ENCODE measurements around the gene GLMN. TPM values are rescaled to one million over a fixed set of nuclear protein-coding genes. Genes with fewer than 3 reads are reported as not detected.

GLMN gene
- total and polyA plus RNA-seq, 11 donors: 3.0 to 11.0 (median 5.8) TPM

DNA sequence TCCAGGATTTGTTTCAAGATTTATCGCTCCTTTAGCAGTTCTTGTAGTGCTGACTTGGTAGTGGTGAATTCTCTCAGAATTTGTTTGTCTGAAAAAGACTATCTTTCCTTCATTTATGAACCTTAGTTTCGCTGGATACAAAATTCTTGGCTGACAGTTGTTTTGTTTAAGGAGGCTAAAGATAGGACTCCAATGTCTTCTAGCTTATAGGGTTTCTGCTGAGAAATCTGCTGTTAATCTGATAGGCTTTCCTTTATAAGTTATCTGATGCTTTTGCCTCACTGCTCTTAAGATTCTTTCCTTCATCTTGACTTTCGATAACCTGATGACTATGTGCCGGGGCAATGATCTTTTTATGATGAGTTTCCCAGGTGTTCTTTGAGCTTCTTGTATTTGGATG is 29.0 kb upstream of the GLMN start:
- TF ChIP-seq POLR2A (IDR thresholded peaks at IDR 0.05): no peak
- TF ChIP-seq, protein P1, sequence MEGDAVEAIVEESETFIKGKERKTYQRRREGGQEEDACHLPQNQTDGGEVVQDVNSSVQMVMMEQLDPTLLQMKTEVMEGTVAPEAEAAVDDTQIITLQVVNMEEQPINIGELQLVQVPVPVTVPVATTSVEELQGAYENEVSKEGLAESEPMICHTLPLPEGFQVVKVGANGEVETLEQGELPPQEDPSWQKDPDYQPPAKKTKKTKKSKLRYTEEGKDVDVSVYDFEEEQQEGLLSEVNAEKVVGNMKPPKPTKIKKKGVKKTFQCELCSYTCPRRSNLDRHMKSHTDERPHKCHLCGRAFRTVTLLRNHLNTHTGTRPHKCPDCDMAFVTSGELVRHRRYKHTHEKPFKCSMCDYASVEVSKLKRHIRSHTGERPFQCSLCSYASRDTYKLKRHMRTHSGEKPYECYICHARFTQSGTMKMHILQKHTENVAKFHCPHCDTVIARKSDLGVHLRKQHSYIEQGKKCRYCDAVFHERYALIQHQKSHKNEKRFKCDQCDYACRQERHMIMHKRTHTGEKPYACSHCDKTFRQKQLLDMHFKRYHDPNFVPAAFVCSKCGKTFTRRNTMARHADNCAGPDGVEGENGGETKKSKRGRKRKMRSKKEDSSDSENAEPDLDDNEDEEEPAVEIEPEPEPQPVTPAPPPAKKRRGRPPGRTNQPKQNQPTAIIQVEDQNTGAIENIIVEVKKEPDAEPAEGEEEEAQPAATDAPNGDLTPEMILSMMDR (IDR thresholded peaks at IDR 0.05): no peak
- ATAC-seq (no peak), DNase-seq (no peak)
- intact Hi-C loops (cut with DNase I): no loop called here
- Histone ChIP-seq H3K4me3 (no peak overlapping the region), H3K4me1 (no peaks in the 10 kb centered on the region), H3K36me3 (peaks cover 0 to 54% (median 27%) of the 10 kb centered on the region in 9 donors), H3K9me3 (peaks cover 0 to 33% (median 19%) of the 10 kb centered on the region in 12 donors), H3K27me3 (no peaks in the 10 kb centered on the region), H3K27ac (no peak overlapping the region)
- 90 to 95% (median 92%) methylated on average over 4 of the region's 4 CpGs for WGBS, 4 donors

DNA sequence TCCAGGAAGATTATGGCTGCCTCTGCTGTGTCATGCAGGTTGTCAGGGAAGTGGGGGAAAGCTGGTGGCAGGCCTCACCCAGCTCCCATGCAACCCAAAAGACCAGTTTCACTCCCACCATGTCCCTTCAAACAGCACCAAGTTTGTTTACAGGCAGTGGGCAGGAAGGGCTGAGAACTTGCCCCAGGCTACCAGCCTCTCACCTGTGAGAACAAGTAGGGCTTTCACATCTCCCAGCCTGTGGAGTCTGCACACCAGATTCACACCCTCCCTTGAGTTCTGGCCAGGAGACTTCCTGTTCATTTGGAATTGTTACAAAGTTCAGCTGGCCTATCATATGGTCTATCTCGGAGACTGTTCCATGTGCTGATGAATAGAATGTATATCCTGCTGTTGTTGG is 27.9 kb upstream of the GLMN start:
- Histone ChIP-seq H3K9me3 (peaks cover 0 to 33% (median 19%) of the 10 kb centered on the region in 12 donors), H3K4me3 (no peak overlapping the region), H3K4me1 (no peaks in the 10 kb centered on the region), H3K36me3 (peaks cover 0 to 62% (median 34%) of the 10 kb centered on the region in 9 donors), H3K27ac (no peak overlapping the region), H3K27me3 (no peaks in the 10 kb centered on the region)
- intact Hi-C loops (cut with DNase I): no loop called here
- TF ChIP-seq POLR2A (IDR thresholded peaks at IDR 0.05): no peak
- TF ChIP-seq, protein P1 (IDR thresholded peaks at IDR 0.05): no peak
- 73 to 83% (median 79%) methylated on average over 1 of the region's 1 CpG for WGBS, 4 donors
- no peak for DNase-seq
- ATAC-seq: no peak

DNA sequence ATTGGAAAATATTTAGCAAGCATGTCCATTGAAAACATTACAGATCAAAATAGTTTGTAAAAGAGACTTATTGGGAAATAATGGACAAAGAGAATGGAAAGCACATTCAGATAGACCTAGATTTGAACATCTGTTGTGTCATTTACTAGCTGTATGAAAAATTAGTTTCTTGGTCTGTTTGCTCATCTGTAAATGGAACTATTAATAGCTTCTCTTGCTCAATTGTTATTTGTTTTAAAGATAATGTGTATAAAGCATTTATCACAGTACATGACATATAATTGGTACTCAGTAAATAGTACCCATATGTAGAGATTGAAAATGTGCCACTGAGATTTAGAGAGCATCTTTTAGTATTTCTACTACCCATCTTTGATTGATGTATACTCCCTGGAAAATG is 26.0 kb upstream of the GLMN start:
- TF ChIP-seq, protein P1 (IDR thresholded peaks at IDR 0.05): no peak
- no peak for TF ChIP-seq POLR2A (IDR thresholded peaks at IDR 0.05)
- Histone ChIP-seq H3K4me1 (no peaks in the 10 kb centered on the region), H3K4me3 (no peak overlapping the region), H3K27me3 (no peaks in the 10 kb centered on the region), H3K36me3 (peaks cover 0 to 75% (median 47%) of the 10 kb centered on the region in 9 donors), H3K9me3 (peaks cover 0 to 33% (median 19%) of the 10 kb centered on the region in 12 donors), H3K27ac (no peak overlapping the region)
- DNase-seq: no peak
- intact Hi-C loops (cut with DNase I): no loop called here
- ATAC-seq: no peak

DNA sequence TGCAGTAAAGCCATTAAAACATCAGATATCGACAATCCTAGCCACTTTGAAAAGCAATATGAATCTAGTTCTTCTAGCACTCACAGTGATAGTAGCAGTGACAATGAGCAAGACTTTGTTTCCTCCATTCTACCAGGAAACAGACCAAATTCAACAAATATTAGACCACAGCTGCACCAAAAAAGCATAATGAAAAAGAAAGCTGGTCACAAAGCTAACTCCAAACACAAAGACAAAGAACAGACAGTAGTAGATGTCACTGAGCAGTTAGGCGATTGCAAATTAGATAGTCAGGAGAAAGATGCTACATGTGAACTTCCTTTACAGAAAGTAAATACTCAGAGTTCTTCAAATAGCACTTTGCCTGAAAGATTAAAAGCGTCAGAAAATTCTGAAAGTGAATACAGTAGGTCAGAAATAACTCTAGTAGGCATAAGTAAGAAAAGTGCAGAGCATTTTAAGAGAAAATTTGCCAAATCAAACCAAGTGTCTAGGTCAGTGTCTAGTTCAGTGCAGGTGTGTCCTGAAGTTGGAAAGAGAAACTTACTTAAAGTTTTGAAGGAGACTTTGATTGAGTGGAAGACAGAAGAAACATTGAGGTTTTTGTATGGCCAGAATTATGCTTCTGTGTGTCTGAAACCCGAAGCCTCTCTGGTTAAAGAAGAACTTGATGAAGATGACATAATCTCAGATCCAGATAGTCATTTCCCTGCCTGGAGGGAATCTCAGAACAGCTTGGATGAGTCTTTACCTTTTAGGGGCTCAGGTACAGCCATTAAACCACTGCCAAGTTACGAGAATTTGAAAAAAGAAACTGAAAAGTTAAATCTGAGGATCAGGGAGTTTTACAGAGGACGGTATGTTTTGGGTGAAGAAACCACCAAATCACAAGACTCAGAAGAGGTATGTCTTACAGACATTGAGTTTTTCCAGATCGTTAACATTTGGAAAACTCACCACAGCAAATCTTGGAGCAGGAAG is 25.0 kb upstream of the GLMN start:
- ATAC-seq: no peak

More for the DNA sequence above, 25.0 kb upstream of the GLMN start:
- WGBS, 4 donors: 92 to 97% (median 95%) methylated on average over 7 of the region's 7 CpGs
- peaks cover 0 to 32% (median 17%) of the 10 kb centered on the region in 12 donors for H3K9me3 ChIP-seq
- H3K27me3 ChIP-seq: no peaks in the 10 kb centered on the region
- no peak overlapping the region for H3K27ac ChIP-seq
- no peak overlapping the region for H3K4me3 ChIP-seq
- no peak for DNase-seq
- intact Hi-C loops (cut with DNase I): no loop called here
- TF ChIP-seq POLR2A (IDR thresholded peaks at IDR 0.05): no peak
- TF ChIP-seq, protein P1 (IDR thresholded peaks at IDR 0.05): no peak
- peaks cover 0 to 73% (median 53%) of the 10 kb centered on the region in 9 donors for H3K36me3 ChIP-seq
- H3K4me1 ChIP-seq: no peaks in the 10 kb centered on the region
